ENCODE data around the gene HIVEP3.

HIVEP3 gene

DNA sequence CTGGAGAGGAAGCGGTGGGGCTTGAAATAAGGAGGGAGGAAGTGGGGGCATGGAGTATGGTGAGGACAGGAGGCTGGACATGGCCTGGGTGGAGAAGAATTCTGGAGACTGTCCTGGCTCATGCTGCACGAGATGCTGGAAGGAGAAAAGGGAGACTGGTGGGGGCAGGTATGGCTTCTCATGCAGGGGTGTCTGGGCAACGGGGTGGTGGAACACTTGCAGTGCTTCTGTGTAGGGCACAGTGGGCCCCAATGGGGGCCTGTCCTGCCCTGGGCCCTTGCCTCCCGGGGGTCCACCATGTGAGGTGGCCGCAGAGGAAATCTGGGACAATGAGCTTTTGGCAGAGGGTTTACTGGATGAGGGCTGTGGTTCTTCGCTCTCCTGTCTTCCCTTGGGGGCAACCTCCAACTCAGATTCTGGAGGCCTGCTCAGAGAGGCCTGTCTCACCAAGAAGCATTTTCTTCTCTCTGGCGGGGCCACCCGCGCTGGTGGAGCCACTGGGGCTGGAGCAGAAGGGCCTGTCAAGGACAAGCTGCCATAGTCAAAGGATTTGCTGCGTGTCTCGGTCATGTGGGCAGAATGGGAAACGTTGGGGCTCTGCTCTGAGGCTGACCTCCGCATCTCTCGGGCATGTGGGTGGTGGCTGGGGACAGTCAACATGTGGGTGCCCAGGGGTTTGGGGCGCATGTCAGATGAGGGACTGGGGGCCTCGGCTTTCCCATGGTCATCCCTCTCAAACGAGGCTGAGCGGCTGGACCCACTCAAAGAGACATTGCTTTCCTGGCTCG lies 337.3 kb downstream of the HIVEP3 start:
- no peaks in the 10 kb centered on the region for H3K27me3 ChIP-seq (ENCODE audit: insufficient read depth, poor library complexity, severe bottlenecking)
- peak in 1 of 2 experiments; percentile 5 for DNase-seq (ENCODE audit: low read depth in 1 of 2, low spot score in 1 of 2)
- no peak overlapping the region for H3K4me3 ChIP-seq (replicated peaks; ENCODE audit: insufficient read depth, low read length)
- TF ChIP-seq SPI1 (IDR thresholded peaks at IDR 0.05; ENCODE audit: borderline replicate concordance, low read depth) (peak; percentile 17; the same call in 1 of the 2 replicates), GABPA (IDR thresholded peaks at IDR 0.05; ENCODE audit: low read depth) (no peak)
- no peak overlapping the region for H3K27ac ChIP-seq (replicated peaks)

GRCh38 chr1:41580520-41581172 lies 338.1 kb downstream of the HIVEP3 start:
- peak; percentile 13 to 22 for DNase-seq (ENCODE audit: low read depth in 1 of 2, low spot score in 1 of 2)
- no peak overlapping the region for H3K27ac ChIP-seq (replicated peaks)
- H3K4me3 ChIP-seq (replicated peaks; ENCODE audit: insufficient read depth, low read length), result no peak overlapping the region
- H3K27me3 ChIP-seq (ENCODE audit: insufficient read depth, poor library complexity, severe bottlenecking), result no peaks in the 10 kb centered on the region
- no peak for TF ChIP-seq SPI1 (IDR thresholded peaks at IDR 0.05; ENCODE audit: borderline replicate concordance, low read depth)
- TF ChIP-seq POLR2AphosphoS5 (IDR thresholded peaks at IDR 0.05; ENCODE audit: low read depth), result no peak
- no peak for TF ChIP-seq CTCF (IDR thresholded peaks at IDR 0.05; ENCODE audit: insufficient read depth, low read length)
- TF ChIP-seq REST (IDR thresholded peaks at IDR 0.05; ENCODE audit: insufficient replicate concordance, low read depth), result no peak
- no peak for TF ChIP-seq GABPA (IDR thresholded peaks at IDR 0.05; ENCODE audit: low read depth)

- no peak for DNase-seq (ENCODE audit: low read depth in 1 of 2, low spot score in 1 of 2)
- no peak for TF ChIP-seq GABPA (IDR thresholded peaks at IDR 0.05; ENCODE audit: low read depth)
- TF ChIP-seq REST (IDR thresholded peaks at IDR 0.05; ENCODE audit: insufficient replicate concordance, low read depth), result no peak
- no peak for TF ChIP-seq CTCF (IDR thresholded peaks at IDR 0.05; ENCODE audit: insufficient read depth, low read length)
- TF ChIP-seq SPI1 (IDR thresholded peaks at IDR 0.05; ENCODE audit: borderline replicate concordance, low read depth), result no peak
- no peak for TF ChIP-seq POLR2AphosphoS5 (IDR thresholded peaks at IDR 0.05; ENCODE audit: low read depth)
- no peak overlapping the region for H3K27ac ChIP-seq (replicated peaks)
- no peaks in the 10 kb centered on the region for H3K27me3 ChIP-seq (ENCODE audit: insufficient read depth, poor library complexity, severe bottlenecking)
- no peak overlapping the region for H3K4me3 ChIP-seq (replicated peaks; ENCODE audit: insufficient read depth, low read length)
Observed at GRCh38 chr1:41580021-41580420, 338.7 kb downstream of the HIVEP3 start.

DNA sequence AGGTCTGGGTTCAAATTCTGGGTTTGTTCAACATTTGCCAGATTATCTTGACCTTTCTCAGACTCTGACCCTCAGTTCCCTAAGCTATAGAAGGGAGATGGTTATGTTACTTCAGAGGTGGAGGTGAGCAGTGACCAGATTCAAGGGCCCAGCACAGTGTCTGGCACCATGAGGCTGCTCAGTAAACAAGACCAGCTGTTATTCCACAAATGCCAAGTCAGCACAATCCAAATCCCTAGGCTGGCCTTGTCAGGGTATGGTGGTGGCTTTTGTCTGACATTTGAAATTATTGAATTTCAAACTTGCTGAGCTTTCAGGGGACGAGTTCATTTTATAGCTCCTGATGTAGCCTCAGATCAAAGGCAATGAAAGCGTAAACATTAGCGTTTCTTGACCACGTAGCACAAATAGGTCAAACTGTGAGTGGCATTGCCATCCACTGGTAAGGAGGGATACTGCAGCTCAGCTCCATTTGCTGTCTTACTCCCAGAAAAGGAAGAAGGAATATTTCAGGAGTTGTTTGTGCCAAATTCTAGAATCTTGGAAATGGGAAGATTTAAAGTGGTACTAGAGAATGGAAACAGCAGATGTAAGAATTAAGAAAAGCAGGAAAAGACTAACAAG lies 339.9 kb downstream of the HIVEP3 start:
- no peak for DNase-seq (ENCODE audit: low read depth in 1 of 2, low spot score in 1 of 2)
- H3K27me3 ChIP-seq (ENCODE audit: insufficient read depth, poor library complexity, severe bottlenecking), result no peaks in the 10 kb centered on the region
- H3K4me3 ChIP-seq (replicated peaks; ENCODE audit: insufficient read depth, low read length), result no peak overlapping the region
- no peak for TF ChIP-seq REST (IDR thresholded peaks at IDR 0.05; ENCODE audit: insufficient replicate concordance, low read depth)
- TF ChIP-seq CTCF (IDR thresholded peaks at IDR 0.05; ENCODE audit: insufficient read depth, low read length), result peak; percentile 1
- no peak overlapping the region for H3K27ac ChIP-seq (replicated peaks)
